ENCODE results near the gene CASQ2.

GRCh38 chr1:115744646-115745275, 23.8 kb downstream of the CASQ2 start:
- TF ChIP-seq POLR2A (IDR thresholded peaks at IDR 0.05) (no peak), CTCF (IDR thresholded peaks at IDR 0.05) (no peak)

Data from testis (tissue), 2 donors.